HepG2 (cell line): ENCODE data around the gene SENP7. TPM values are rescaled to one million over a fixed set of nuclear protein-coding genes. Genes with fewer than 3 reads are reported as not detected.
A peak's percentile ranks its signal among the peaks of the same experiment; 100 is the strongest.

Experiments used
- ARHGAP35 ChIP-seq: sonication (generic); formaldehyde crosslinking; IDR thresholded peaks from 2 replicates; pipeline ENCODE4 v1.9.0; 2022; ENCODE audit warnings: mild to moderate bottlenecking, inconsistent platforms, moderate library complexity, missing genetic modification reagents, borderline replicate concordance
- BRCA1 ChIP-seq: sonication (generic); formaldehyde crosslinking; IDR thresholded peaks from 2 replicates; pipeline ENCODE4 v1.4.0; 2020; ENCODE audit warnings: missing genetic modification reagents
- ELK4 ChIP-seq: sonication (generic); formaldehyde crosslinking; IDR thresholded peaks from 2 replicates; pipeline ENCODE4 v1.9.0; 2021; ENCODE audit warnings: missing genetic modification reagents, borderline replicate concordance
- IRF9 ChIP-seq: sonication (generic); formaldehyde crosslinking; IDR thresholded peaks from 2 replicates; pipeline ENCODE4 v1.8.0; 2022; ENCODE audit warnings: missing genetic modification reagents, mild to moderate bottlenecking, borderline replicate concordance
- MTA3 ChIP-seq: sonication (generic); formaldehyde crosslinking; IDR thresholded peaks from 2 replicates; pipeline ENCODE4 v1.4.0; 2020; ENCODE audit warnings: missing genetic modification reagents
- PHF20 ChIP-seq: sonication (generic); formaldehyde crosslinking; IDR thresholded peaks from 2 replicates; pipeline ENCODE4 v1.5.0; 2020; ENCODE audit warnings: mild to moderate bottlenecking, missing genetic modification reagents
- RFX5 ChIP-seq: IDR thresholded peaks from 2 replicates; pipeline ENCODE4 v1.6.1; 2011; ENCODE audit warnings: low read depth, low read length, improper control_type of control experiment
- RORA ChIP-seq: sonication (generic); formaldehyde crosslinking; IDR thresholded peaks from 2 replicates; pipeline ENCODE4 v1.5.0; 2020; ENCODE audit warnings: mild to moderate bottlenecking, missing genetic modification reagents, moderate library complexity
- SALL2 ChIP-seq: sonication (generic); formaldehyde crosslinking; IDR thresholded peaks from 2 replicates; pipeline ENCODE4 v1.8.1; 2023; ENCODE audit warnings: mild to moderate bottlenecking, missing genetic modification reagents, inconsistent platforms
- SMC3 ChIP-seq: IDR thresholded peaks from 2 replicates; pipeline ENCODE4 v1.6.1; 2011; ENCODE audit warnings: low read length, improper control_type of control experiment
- TBL1XR1 ChIP-seq: fragments of 150-350 bp; IDR thresholded peaks from 2 replicates; pipeline ENCODE4 v1.6.1; 2014; ENCODE audit warnings: borderline replicate concordance, low read length; ENCODE audit not compliant: partially characterized antibody
- THRA ChIP-seq: sonication (generic); formaldehyde crosslinking; IDR thresholded peaks from 2 replicates; pipeline ENCODE4 v1.4.0; 2020; ENCODE audit warnings: missing genetic modification reagents, borderline replicate concordance
- U2AF1 ChIP-seq: fragments of 200-400 bp; formaldehyde crosslinking; optimal IDR thresholded peaks from 2 replicates; pipeline ENCODE3; 2017; ENCODE audit warnings: mild to moderate bottlenecking, low read depth, low read length
- YEATS2 ChIP-seq: sonication (generic); formaldehyde crosslinking; IDR thresholded peaks from 2 replicates; pipeline ENCODE4 v1.4.0; 2020; ENCODE audit warnings: missing genetic modification reagents, borderline replicate concordance
- ZFP37 ChIP-seq: sonication (generic); formaldehyde crosslinking; IDR thresholded peaks from 2 replicates; pipeline ENCODE4 v1.4.0; 2020; ENCODE audit warnings: missing genetic modification reagents, borderline replicate concordance
- ZFP82 ChIP-seq: sonication (generic); formaldehyde crosslinking; IDR thresholded peaks from 2 replicates; pipeline ENCODE4 v1.5.1; 2020; ENCODE audit warnings: mild to moderate bottlenecking, missing genetic modification reagents, borderline replicate concordance
- ZNF276 ChIP-seq: sonication (generic); formaldehyde crosslinking; IDR thresholded peaks from 2 replicates; pipeline ENCODE4 v1.4.0; 2020; ENCODE audit warnings: mild to moderate bottlenecking, low read depth, missing genetic modification reagents
- ZNF569 ChIP-seq: sonication (generic); formaldehyde crosslinking; IDR thresholded peaks from 2 replicates; pipeline ENCODE4 v1.5.0; 2020; ENCODE audit warnings: mild to moderate bottlenecking, missing genetic modification reagents, moderate library complexity, borderline replicate concordance
- ZNF768 ChIP-seq: sonication (generic); formaldehyde crosslinking; IDR thresholded peaks from 2 replicates; pipeline ENCODE4 v1.4.0; 2020; ENCODE audit warnings: missing genetic modification reagents
- ZSCAN12 ChIP-seq: sonication (generic); formaldehyde crosslinking; IDR thresholded peaks from 2 replicates; pipeline ENCODE4 v1.9.0; 2021; ENCODE audit warnings: mild to moderate bottlenecking, missing genetic modification reagents
- polyA plus RNA-seq, 8 experiments: library from polyadenylated mRNA; depleted of rRNA in 3 of 8; stranded (reverse) in 7 of 8; unstranded in 1 of 8; fragments of >200 nt; fragmentation: Illumina TruSeq in 4 of 8; extraction: Trizol in 4 of 8; gene quantifications; 2 replicates each; pipeline versions ENCODE4 v1.2.1 to v1.2.3, GENCODE V29; 2011 to 2016; ENCODE audit warnings: low read depth in 4 of 8, missing spikeins in 1 of 8, mixed read lengths in 1 of 8; ENCODE audit not compliant: insufficient read depth in 1 of 8
- total RNA-seq, 5 experiments: library from RNA; depleted of rRNA; stranded (reverse); fragments of >200 nt; fragmentation: Illumina TruSeq; extraction: Trizol; gene quantifications; 2 replicates each; pipeline ENCODE4 v1.2.3, GENCODE V29; 2016; ENCODE audit warnings: low read depth in 1 of 5

Gene SENP7
- total and polyA plus RNA-seq, 2 of the 13 experiments (the other 11 are each of a cell fraction or from before 2014, with no cell fraction given) = 9.1 to 10.3 TPM

- TF ChIP-seq IRF9 (no peak), SMC3 (0 out of 2 replicates have a peak, but pooled peaks have one; percentile 4), ARHGAP35 (CRISPR knock-in tag) (no peak), ELK4 (no peak), PHF20 (CRISPR knock-in tag) (peak; percentile 57; the same call in 1 of the 2 replicates), U2AF1 (no peak), RORA (CRISPR knock-in tag) (no peak), TBL1XR1 (no peak), THRA (CRISPR knock-in tag) (no peak), ZSCAN12 (CRISPR knock-in tag) (no peak), ZNF276 (CRISPR knock-in tag) (no peak), SALL2 (CRISPR knock-in tag) (no peak), YEATS2 (CRISPR knock-in tag) (peak; percentile 58; the same call in 1 of the 2 replicates), ZFP37 (0 out of 2 replicates have a peak, but pooled peaks have one; percentile 24), BRCA1 (CRISPR knock-in tag) (no peak), ZNF569 (CRISPR knock-in tag) (no peak), MTA3 (CRISPR knock-in tag) (no peak), ZFP82 (no peak), RFX5 (no peak), ZNF768 (CRISPR knock-in tag) (no peak)
Observed at GRCh38 chr3:101512646-101513418, at the start of gene SENP7 (continued).
